ENCODE data around the gene C2orf72.
"Not testable (repeated sequence)": the region's sequence is repeated elsewhere in the genome, so short reads cannot be mapped to it uniquely, and the experiment has no call there.

The C2orf72 gene

DNA sequence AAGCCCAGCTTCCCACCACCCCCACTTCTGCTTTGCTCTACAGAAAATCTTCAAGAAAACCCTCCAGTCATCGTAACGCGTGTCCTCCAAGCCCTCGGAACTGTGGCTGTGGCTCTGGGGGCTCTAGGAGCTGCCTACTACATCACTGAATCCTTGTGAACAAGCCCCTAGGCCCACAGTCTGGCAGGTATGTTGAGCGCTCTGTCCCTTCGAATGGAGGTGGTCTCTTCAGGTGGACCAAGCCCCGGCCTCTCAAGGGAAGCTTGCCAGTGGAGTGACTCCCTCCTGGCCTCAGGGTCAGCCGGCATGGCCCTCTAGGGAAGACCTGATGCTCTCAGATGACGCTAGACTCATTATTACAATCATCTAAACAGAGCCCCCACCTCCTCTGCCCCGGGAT is 34.7 kb upstream of the C2orf72 start:
- TF ChIP-seq, protein P1, sequence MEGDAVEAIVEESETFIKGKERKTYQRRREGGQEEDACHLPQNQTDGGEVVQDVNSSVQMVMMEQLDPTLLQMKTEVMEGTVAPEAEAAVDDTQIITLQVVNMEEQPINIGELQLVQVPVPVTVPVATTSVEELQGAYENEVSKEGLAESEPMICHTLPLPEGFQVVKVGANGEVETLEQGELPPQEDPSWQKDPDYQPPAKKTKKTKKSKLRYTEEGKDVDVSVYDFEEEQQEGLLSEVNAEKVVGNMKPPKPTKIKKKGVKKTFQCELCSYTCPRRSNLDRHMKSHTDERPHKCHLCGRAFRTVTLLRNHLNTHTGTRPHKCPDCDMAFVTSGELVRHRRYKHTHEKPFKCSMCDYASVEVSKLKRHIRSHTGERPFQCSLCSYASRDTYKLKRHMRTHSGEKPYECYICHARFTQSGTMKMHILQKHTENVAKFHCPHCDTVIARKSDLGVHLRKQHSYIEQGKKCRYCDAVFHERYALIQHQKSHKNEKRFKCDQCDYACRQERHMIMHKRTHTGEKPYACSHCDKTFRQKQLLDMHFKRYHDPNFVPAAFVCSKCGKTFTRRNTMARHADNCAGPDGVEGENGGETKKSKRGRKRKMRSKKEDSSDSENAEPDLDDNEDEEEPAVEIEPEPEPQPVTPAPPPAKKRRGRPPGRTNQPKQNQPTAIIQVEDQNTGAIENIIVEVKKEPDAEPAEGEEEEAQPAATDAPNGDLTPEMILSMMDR (IDR thresholded peaks at IDR 0.05; ENCODE audit: low read depth, low read length, poor library complexity, severe bottlenecking), result no peak
- no peak for TF ChIP-seq EZH2phosphoT487 (IDR thresholded peaks at IDR 0.05; ENCODE audit: borderline replicate concordance, low read length)
- H3K4me2 ChIP-seq (ENCODE audit: low read length), result no peak overlapping the region
- no peaks in the 10 kb centered on the region for H3K9me2 ChIP-seq (replicated peaks; ENCODE audit: control insufficient read depth, low read length)
- no peaks in the 10 kb centered on the region for H3K36me3 ChIP-seq (ENCODE audit: control insufficient read depth, low read length)
- H3K4me3 ChIP-seq (ENCODE audit: low read length), result no peak overlapping the region
- peaks cover 9% of the 10 kb centered on the region for H3K9me3 ChIP-seq (ENCODE audit: control insufficient read depth, insufficient read depth, low read length)
- H4K20me1 ChIP-seq (ENCODE audit: control insufficient read depth, insufficient read depth, low read depth, low read length), result no peaks in the 10 kb centered on the region
- no peaks in the 10 kb centered on the region for H3K79me2 ChIP-seq (ENCODE audit: control insufficient read depth, low read length)
- no peaks in the 10 kb centered on the region for H3K4me1 ChIP-seq (ENCODE audit: control insufficient read depth, low read length)
- H3F3A ChIP-seq (ENCODE audit: control insufficient read depth, insufficient read depth), result no peaks in the 10 kb centered on the region
- H3K27me3 ChIP-seq (ENCODE audit: control insufficient read depth, low read length), result peaks cover 16% of the 10 kb centered on the region; the same call in 1 of the 2 replicates
- H3K27ac ChIP-seq (ENCODE audit: low read depth, low read length), result no peak overlapping the region

DNA sequence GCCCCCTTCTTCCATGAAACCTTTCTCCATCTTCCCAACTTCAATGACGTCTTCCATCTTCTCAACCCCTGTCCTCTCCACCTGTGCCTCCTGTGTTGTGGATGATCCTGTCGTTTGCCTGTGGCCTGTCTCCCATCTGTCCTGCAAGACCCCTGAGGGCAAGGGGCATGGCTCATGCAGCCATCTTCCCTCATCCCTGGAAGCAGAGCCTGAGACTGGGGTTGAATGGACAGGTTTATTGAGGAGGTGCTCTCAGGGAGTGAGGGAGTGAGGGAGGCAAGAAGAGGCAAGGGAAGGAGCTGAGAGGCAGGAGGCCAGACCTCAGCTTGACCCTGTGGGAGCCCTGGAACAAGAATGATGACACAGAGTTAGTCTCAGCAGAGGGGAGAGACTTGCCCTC is 34.1 kb upstream of the C2orf72 start:
- H3K9me3 ChIP-seq (ENCODE audit: control insufficient read depth, insufficient read depth, low read length), result peaks cover 9% of the 10 kb centered on the region
- no peaks in the 10 kb centered on the region for H3K4me1 ChIP-seq (ENCODE audit: control insufficient read depth, low read length)
- no peak for TF ChIP-seq EZH2phosphoT487 (IDR thresholded peaks at IDR 0.05; ENCODE audit: borderline replicate concordance, low read length)
- TF ChIP-seq, protein P1 (IDR thresholded peaks at IDR 0.05; ENCODE audit: low read depth, low read length, poor library complexity, severe bottlenecking), result no peak
- H3K4me2 ChIP-seq (ENCODE audit: low read length), result no peak overlapping the region
- H3K4me3 ChIP-seq (ENCODE audit: low read length), result no peak overlapping the region
- H3K27me3 ChIP-seq (ENCODE audit: control insufficient read depth, low read length), result peaks cover 13% of the 10 kb centered on the region; the same call in 1 of the 2 replicates
- no peaks in the 10 kb centered on the region for H4K20me1 ChIP-seq (ENCODE audit: control insufficient read depth, insufficient read depth, low read depth, low read length)
- no peaks in the 10 kb centered on the region for H3K79me2 ChIP-seq (ENCODE audit: control insufficient read depth, low read length)
- no peaks in the 10 kb centered on the region for H3F3A ChIP-seq (ENCODE audit: control insufficient read depth, insufficient read depth)
- no peak overlapping the region for H3K27ac ChIP-seq (ENCODE audit: low read depth, low read length)
- H3K36me3 ChIP-seq (ENCODE audit: control insufficient read depth, low read length), result no peaks in the 10 kb centered on the region
- no peaks in the 10 kb centered on the region for H3K9me2 ChIP-seq (replicated peaks; ENCODE audit: control insufficient read depth, low read length)

DNA sequence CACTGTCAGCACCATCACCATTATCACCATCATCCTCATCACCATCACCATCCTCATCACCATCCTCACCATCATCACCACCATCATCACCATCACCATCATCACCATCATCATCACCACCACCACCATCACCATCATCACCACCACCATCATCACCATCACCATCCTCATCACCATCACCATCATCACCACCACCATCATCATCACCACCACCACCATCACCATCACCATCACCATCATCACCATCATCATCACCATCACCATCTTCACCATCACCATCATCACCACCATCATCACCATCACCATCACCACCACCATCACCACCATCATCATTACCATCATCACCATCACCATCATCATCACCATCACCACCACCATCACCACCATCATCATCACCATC is 32.4 kb upstream of the C2orf72 start:
- H3K36me3 ChIP-seq (ENCODE audit: control insufficient read depth, low read length); H3K79me2 ChIP-seq (ENCODE audit: control insufficient read depth, low read length); H3K9me2 ChIP-seq (replicated peaks; ENCODE audit: control insufficient read depth, low read length); H3K4me1 ChIP-seq (ENCODE audit: control insufficient read depth, low read length); H3K4me2 ChIP-seq (ENCODE audit: low read length); H3K27ac ChIP-seq (ENCODE audit: low read depth, low read length); H3K9me3 ChIP-seq (ENCODE audit: control insufficient read depth, insufficient read depth, low read length); H3K4me3 ChIP-seq (ENCODE audit: low read length); H3F3A ChIP-seq (ENCODE audit: control insufficient read depth, insufficient read depth); H4K20me1 ChIP-seq (ENCODE audit: control insufficient read depth, insufficient read depth, low read depth, low read length): not testable (repeated sequence)
- H3K27me3 ChIP-seq (ENCODE audit: control insufficient read depth, low read length), result peaks cover 10% of the 10 kb centered on the region

DNA sequence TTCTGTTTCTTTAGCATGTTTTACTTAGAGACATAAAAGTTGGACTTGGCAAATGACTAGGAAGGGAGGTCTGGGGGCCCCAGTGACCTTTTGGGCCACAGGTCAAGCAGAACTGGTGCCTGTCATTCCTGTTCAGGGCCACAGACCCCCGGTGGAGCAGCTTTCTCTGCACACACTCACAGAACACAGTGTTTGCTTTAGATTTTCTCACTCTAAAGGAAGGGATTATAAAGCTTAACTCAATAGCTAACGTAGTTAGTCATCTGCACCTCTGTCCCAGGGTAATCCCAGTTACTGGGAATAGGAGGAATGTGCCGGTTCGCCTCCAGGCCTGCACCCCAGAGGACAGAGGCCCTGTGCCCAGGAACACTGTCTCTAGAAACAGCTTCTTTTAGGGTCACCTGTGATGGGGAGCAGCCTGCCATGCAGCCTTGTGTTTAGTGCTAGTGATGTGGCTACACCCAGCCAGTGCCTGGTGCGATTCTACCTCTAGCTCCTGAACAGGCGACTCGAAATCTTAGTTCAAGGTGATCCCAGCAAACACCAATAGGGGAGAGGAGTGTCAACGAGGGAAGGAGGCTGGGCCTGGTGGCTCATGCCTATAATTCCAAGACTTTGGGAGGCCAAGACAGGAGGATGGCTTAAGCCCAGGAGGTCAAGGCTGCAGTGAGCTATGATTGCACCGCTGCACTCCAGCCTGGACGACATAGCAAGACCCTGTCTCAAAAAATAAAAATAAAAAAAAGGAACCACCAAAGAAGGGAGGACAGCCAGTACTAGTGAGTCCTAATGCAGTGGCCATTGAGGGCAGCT is 29.8 kb upstream of the C2orf72 start:
- no peaks in the 10 kb centered on the region for H3K36me3 ChIP-seq (ENCODE audit: control insufficient read depth, low read length)
- no peak overlapping the region for H3K4me2 ChIP-seq (ENCODE audit: low read length)
- peaks cover 9% of the 10 kb centered on the region for H3K9me3 ChIP-seq (ENCODE audit: control insufficient read depth, insufficient read depth, low read length)
- no peaks in the 10 kb centered on the region for H3K9me2 ChIP-seq (replicated peaks; ENCODE audit: control insufficient read depth, low read length)
- H3K4me3 ChIP-seq (ENCODE audit: low read length), result no peak overlapping the region
- H3K27ac ChIP-seq (ENCODE audit: low read depth, low read length), result no peak overlapping the region
- H3K4me1 ChIP-seq (ENCODE audit: control insufficient read depth, low read length), result no peaks in the 10 kb centered on the region
- H3F3A ChIP-seq (ENCODE audit: control insufficient read depth, insufficient read depth), result no peaks in the 10 kb centered on the region
- no peaks in the 10 kb centered on the region for H4K20me1 ChIP-seq (ENCODE audit: control insufficient read depth, insufficient read depth, low read depth, low read length)
- TF ChIP-seq, protein P1 (IDR thresholded peaks at IDR 0.05; ENCODE audit: low read depth, low read length, poor library complexity, severe bottlenecking), result no peak
- TF ChIP-seq EZH2phosphoT487 (IDR thresholded peaks at IDR 0.05; ENCODE audit: borderline replicate concordance, low read length), result no peak
- no peaks in the 10 kb centered on the region for H3K79me2 ChIP-seq (ENCODE audit: control insufficient read depth, low read length)
- H3K27me3 ChIP-seq (ENCODE audit: control insufficient read depth, low read length), result peaks cover 3% of the 10 kb centered on the region
